Measurements from ENCODE around the gene CD6.

DNA sequence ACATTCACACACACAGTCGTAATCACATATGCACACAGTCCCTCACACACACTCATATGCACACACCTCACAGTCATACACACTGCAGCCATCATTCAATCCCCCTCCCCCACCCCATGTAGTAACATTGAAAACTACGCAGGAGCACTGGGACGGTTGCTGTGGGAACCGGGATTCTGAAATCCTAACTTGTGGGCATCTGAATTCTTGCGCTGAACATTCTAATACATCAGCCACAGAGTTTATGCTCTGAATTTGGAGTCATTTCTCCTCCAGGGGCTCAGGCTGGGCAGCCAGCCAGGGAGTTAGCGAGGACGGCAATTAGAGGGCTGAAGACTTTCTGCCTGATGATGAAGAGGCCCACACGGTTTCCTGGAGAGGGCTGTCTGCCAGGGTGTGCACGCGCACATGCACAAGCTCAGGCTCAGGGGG lies 32.7 kb downstream of the CD6 start:
- TF ChIP-seq POLR2AphosphoS2 (IDR thresholded peaks at IDR 0.05; ENCODE audit: low read depth, low read length) (no peak), POLR2A (IDR thresholded peaks at IDR 0.05; ENCODE audit: low read depth, low read length) (no peak), CTCF (IDR thresholded peaks at IDR 0.05 in 2 of 3, conservative IDR thresholded peaks at IDR 0.05 in 1 of 3; ENCODE audit: control insufficient read depth in 2 of 3, extremely low read depth in 1 of 3, insufficient read depth in 1 of 3, low read depth in 3 of 3, low read length in 3 of 3) (no peak), BHLHE40 (IDR thresholded peaks at IDR 0.05; ENCODE audit: borderline replicate concordance in 1 of 2, low read depth in 2 of 2, low read length in 1 of 2) (no peak), EP300 (IDR thresholded peaks at IDR 0.05; ENCODE audit: borderline replicate concordance in 1 of 2, control insufficient read depth in 1 of 2, low read depth in 2 of 2, low read length in 2 of 2) (no peak), SUZ12 (IDR thresholded peaks at IDR 0.05; ENCODE audit: unreplicated experiment) (no peak)
- TF ChIP-seq, protein P1, sequence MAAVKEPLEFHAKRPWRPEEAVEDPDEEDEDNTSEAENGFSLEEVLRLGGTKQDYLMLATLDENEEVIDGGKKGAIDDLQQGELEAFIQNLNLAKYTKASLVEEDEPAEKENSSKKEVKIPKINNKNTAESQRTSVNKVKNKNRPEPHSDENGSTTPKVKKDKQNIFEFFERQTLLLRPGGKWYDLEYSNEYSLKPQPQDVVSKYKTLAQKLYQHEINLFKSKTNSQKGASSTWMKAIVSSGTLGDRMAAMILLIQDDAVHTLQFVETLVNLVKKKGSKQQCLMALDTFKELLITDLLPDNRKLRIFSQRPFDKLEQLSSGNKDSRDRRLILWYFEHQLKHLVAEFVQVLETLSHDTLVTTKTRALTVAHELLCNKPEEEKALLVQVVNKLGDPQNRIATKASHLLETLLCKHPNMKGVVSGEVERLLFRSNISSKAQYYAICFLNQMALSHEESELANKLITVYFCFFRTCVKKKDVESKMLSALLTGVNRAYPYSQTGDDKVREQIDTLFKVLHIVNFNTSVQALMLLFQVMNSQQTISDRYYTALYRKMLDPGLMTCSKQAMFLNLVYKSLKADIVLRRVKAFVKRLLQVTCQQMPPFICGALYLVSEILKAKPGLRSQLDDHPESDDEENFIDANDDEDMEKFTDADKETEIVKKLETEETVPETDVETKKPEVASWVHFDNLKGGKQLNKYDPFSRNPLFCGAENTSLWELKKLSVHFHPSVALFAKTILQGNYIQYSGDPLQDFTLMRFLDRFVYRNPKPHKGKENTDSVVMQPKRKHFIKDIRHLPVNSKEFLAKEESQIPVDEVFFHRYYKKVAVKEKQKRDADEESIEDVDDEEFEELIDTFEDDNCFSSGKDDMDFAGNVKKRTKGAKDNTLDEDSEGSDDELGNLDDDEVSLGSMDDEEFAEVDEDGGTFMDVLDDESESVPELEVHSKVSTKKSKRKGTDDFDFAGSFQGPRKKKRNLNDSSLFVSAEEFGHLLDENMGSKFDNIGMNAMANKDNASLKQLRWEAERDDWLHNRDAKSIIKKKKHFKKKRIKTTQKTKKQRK (IDR thresholded peaks at IDR 0.05; ENCODE audit: low read depth, low read length), result no peak
